HT1080 (cell line): ENCODE measurements around the gene C19orf53. TPM values are rescaled to one million over a fixed set of nuclear protein-coding genes. Genes with fewer than 3 reads are reported as not detected.

Experiments
- DNase-seq: peaks from one replicate; pipeline ENCODE4 v3.0.0-alpha.2; 2015; ENCODE audit warnings: low read depth
- total RNA-seq: library from RNA; depleted of rRNA; stranded (reverse); fragments of >200 nt; shearing (Covaris generic); gene quantifications from 2 replicates; pipeline ENCODE4 v1.2.3, GENCODE V29; 2014

The C19orf53 gene
- total RNA-seq, 1 experiment from 2014 or later: 486 TPM

GRCh38 chr19:13795595-13796300, 21.5 kb downstream of the C19orf53 start:
- no peak for DNase-seq

- DNase-seq: peak; percentile 96
Observed at GRCh38 chr19:13796301-13797057, 22.2 kb downstream of the C19orf53 start.

GRCh38 chr19:13797058-13797440, 22.8 kb downstream of the C19orf53 start:
- no peak for DNase-seq

GRCh38 chr19:13797870-13798269, 23.6 kb downstream of the C19orf53 start:
- peak; percentile 40 for DNase-seq

- no peak for DNase-seq
Observed at GRCh38 chr19:13799669-13800068, 25.4 kb downstream of the C19orf53 start.

GRCh38 chr19:13803038-13803437, 28.8 kb downstream of the C19orf53 start:
- DNase-seq: no peak

- no peak for DNase-seq
Observed at GRCh38 chr19:13804830-13805683, 30.8 kb downstream of the C19orf53 start.

GRCh38 chr19:13806728-13807127, 32.5 kb downstream of the C19orf53 start:
- no peak for DNase-seq

- DNase-seq: no peak
Observed at GRCh38 chr19:13807421-13808021, 33.3 kb downstream of the C19orf53 start.

GRCh38 chr19:13808856-13809255, 34.6 kb downstream of the C19orf53 start:
- no peak for DNase-seq

GRCh38 chr19:13812544-13812943, 38.3 kb downstream of the C19orf53 start:
- DNase-seq: no peak

- DNase-seq: no peak
Observed at GRCh38 chr19:13813147-13813546, 38.9 kb downstream of the C19orf53 start.

GRCh38 chr19:13814550-13814949, 40.3 kb downstream of the C19orf53 start:
- no peak for DNase-seq

GRCh38 chr19:13817018-13817614, 42.9 kb downstream of the C19orf53 start:
- no peak for DNase-seq

- DNase-seq: no peak
Observed at GRCh38 chr19:13817615-13818371, 43.5 kb downstream of the C19orf53 start.

- DNase-seq: no peak
Observed at GRCh38 chr19:13819238-13819637, 45.0 kb downstream of the C19orf53 start.

GRCh38 chr19:13821292-13821691, 47.0 kb downstream of the C19orf53 start:
- DNase-seq: no peak

- no peak for DNase-seq
Observed at GRCh38 chr19:13823256-13823655, 49.0 kb downstream of the C19orf53 start.

GRCh38 chr19:13823901-13824300, 49.6 kb downstream of the C19orf53 start:
- DNase-seq: no peak

GRCh38 chr19:13824703-13825102, 50.4 kb downstream of the C19orf53 start:
- no peak for DNase-seq
